ENCODE results near the gene NUAK1.

NUAK1 gene

GRCh38 chr12:106130474-106131113, 8.2 kb downstream of the NUAK1 start:
- H3K36me3 Mint-ChIP-seq (ENCODE audit: low read depth) = no peaks in the 10 kb centered on the region
- H3K4me1 Mint-ChIP-seq (ENCODE audit: low read depth) = no peaks in the 10 kb centered on the region
- H3K27ac Mint-ChIP-seq = no peak overlapping the region
- peaks cover 36% of the 10 kb centered on the region for H3K27me3 Mint-ChIP-seq (ENCODE audit: low read depth)
- H3K4me3 Mint-ChIP-seq = no peak overlapping the region
- no peaks in the 10 kb centered on the region for H3K9me3 Mint-ChIP-seq
- DNase-seq (ENCODE audit: low spot score) = no peak

- DNase-seq (ENCODE audit: low spot score) = no peak
- H3K36me3 Mint-ChIP-seq (ENCODE audit: low read depth) = no peaks in the 10 kb centered on the region
- no peak overlapping the region for H3K27ac Mint-ChIP-seq
- H3K4me3 Mint-ChIP-seq = no peak overlapping the region
- H3K4me1 Mint-ChIP-seq (ENCODE audit: low read depth) = no peaks in the 10 kb centered on the region
- peaks cover 21% of the 10 kb centered on the region for H3K27me3 Mint-ChIP-seq (ENCODE audit: low read depth)
- no peaks in the 10 kb centered on the region for H3K9me3 Mint-ChIP-seq
Observed at GRCh38 chr12:106128585-106129328, 10.0 kb downstream of the NUAK1 start.

DNA sequence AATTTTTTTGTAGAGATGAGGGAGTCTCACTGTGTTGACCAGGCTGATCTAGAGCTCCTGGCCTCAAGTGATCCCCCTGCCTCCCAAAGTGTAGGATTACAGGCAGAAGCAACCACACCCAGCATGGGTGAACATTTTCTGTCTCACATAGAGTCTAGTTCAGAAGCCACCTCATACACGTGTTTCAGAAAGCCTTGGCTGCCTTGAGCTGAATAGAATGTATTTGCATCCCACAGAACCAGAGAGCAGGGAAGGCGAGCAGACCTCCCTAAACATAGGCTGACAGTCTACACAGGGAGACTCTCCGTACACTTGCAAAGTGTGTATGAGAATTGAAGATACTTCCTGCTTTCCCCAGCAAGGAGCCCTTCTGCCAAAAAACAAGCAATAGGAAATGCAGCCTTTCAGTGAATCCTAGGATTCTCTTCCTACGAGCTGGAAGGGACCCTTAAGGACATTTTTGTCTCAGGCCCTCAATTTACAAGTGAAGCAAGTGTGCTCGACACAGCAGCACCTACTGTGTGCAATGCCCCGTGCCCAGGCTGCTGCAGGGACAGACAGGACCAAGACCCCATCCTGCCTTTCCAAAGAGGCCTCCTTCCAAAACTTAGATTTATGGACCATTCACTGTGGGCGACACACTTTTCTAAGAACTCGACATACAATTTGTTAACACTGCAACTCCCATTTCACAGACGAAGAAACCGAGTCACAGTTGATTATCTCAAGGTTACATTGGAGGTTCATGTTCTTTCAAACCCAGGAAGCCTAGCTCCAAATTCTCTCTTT, 11.2 kb downstream of the NUAK1 start:
- no peak for DNase-seq (ENCODE audit: low spot score)
- Mint-ChIP-seq H3K9me3 (no peaks in the 10 kb centered on the region), H3K4me1 (ENCODE audit: low read depth) (no peaks in the 10 kb centered on the region), H3K27me3 (ENCODE audit: low read depth) (peaks cover 18% of the 10 kb centered on the region), H3K27ac (no peak overlapping the region), H3K36me3 (ENCODE audit: low read depth) (no peaks in the 10 kb centered on the region), H3K4me3 (no peak overlapping the region)

GRCh38 chr12:106126441-106127337, 12.1 kb downstream of the NUAK1 start:
- Mint-ChIP-seq H3K27me3 (ENCODE audit: low read depth) (peaks cover 14% of the 10 kb centered on the region), H3K4me1 (ENCODE audit: low read depth) (no peaks in the 10 kb centered on the region), H3K27ac (no peak overlapping the region), H3K36me3 (ENCODE audit: low read depth) (no peaks in the 10 kb centered on the region), H3K4me3 (no peak overlapping the region), H3K9me3 (no peaks in the 10 kb centered on the region)
- no peak for DNase-seq (ENCODE audit: low spot score)

DNA sequence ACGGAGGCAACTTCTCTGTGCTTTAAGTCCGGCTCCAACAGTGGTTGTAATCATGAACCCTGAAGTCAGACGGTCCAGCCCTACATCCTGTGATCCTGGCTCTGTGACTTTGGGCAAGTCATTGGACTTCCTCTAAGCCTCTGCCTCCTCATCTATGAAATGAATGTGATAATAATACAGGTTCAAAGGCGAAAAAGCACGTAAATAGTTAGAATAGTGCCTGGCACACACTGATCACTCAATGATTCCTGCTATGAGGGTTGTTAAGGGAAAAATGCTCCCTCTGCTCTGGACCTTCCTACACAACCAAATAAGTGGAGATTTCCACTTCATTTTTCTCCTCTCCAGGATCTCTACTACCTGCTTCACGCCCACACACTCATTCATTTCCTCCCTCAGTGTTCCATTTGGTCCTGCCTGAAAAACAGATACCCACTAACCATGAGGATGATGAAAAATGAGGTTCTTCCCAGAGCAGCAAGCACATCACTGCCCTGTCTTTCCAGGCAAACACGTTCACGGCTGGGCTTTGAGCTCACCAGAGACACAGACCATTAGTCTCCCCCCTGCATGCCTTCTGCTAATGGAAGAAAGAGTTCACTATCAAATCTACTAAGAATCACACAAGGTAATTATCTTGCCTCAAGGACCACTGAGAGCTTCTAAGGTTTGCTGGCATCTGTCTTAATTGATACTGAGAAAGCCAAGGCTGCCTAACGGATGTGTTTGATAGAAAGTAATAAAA, 13.2 kb downstream of the NUAK1 start:
- H3K27ac Mint-ChIP-seq = no peak overlapping the region
- H3K4me3 Mint-ChIP-seq = no peak overlapping the region
- H3K27me3 Mint-ChIP-seq (ENCODE audit: low read depth) = peaks cover 14% of the 10 kb centered on the region
- H3K9me3 Mint-ChIP-seq = no peaks in the 10 kb centered on the region
- no peaks in the 10 kb centered on the region for H3K4me1 Mint-ChIP-seq (ENCODE audit: low read depth)
- H3K36me3 Mint-ChIP-seq (ENCODE audit: low read depth) = no peaks in the 10 kb centered on the region
- no peak for DNase-seq (ENCODE audit: low spot score)

- H3K9me3 Mint-ChIP-seq = no peaks in the 10 kb centered on the region
- no peaks in the 10 kb centered on the region for H3K36me3 Mint-ChIP-seq (ENCODE audit: low read depth)
- no peaks in the 10 kb centered on the region for H3K4me1 Mint-ChIP-seq (ENCODE audit: low read depth)
- no peak overlapping the region for H3K27ac Mint-ChIP-seq
- no peak for DNase-seq (ENCODE audit: low spot score)
- peaks cover 8% of the 10 kb centered on the region for H3K27me3 Mint-ChIP-seq (ENCODE audit: low read depth)
- H3K4me3 Mint-ChIP-seq = no peak overlapping the region
Observed at GRCh38 chr12:106123551-106124081, 15.1 kb downstream of the NUAK1 start.

DNA sequence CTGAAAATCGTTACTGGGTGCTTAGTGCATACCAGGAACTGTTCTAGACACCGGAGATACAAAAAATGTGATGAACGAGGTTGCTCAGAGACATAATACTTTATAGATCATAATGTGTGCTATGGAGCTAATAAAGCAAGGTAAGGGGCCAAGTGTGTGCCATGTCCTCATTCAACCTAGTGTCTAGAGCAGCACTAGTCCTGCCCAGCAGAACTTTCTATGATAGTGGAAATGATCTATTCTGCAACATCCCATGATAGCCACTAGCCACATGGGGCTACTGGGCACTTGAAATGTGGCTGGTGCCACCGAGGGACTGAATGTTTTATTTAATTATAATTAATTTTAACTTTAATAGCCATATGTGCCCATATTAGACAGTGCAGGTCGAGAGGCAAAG, 15.6 kb downstream of the NUAK1 start:
- Mint-ChIP-seq H3K9me3 (no peaks in the 10 kb centered on the region), H3K27ac (no peak overlapping the region), H3K4me1 (ENCODE audit: low read depth) (no peaks in the 10 kb centered on the region)

GRCh38 chr12:106122004-106122403, 16.8 kb downstream of the NUAK1 start:
- Mint-ChIP-seq H3K9me3 (no peaks in the 10 kb centered on the region), H3K4me3 (no peak overlapping the region)

More for the DNA sequence above, 15.6 kb downstream of the NUAK1 start:
- DNase-seq (ENCODE audit: low spot score) = no peak
- peaks cover 5% of the 10 kb centered on the region for H3K27me3 Mint-ChIP-seq (ENCODE audit: low read depth)
- no peak overlapping the region for H3K4me3 Mint-ChIP-seq
- H3K36me3 Mint-ChIP-seq (ENCODE audit: low read depth) = no peaks in the 10 kb centered on the region

DNA sequence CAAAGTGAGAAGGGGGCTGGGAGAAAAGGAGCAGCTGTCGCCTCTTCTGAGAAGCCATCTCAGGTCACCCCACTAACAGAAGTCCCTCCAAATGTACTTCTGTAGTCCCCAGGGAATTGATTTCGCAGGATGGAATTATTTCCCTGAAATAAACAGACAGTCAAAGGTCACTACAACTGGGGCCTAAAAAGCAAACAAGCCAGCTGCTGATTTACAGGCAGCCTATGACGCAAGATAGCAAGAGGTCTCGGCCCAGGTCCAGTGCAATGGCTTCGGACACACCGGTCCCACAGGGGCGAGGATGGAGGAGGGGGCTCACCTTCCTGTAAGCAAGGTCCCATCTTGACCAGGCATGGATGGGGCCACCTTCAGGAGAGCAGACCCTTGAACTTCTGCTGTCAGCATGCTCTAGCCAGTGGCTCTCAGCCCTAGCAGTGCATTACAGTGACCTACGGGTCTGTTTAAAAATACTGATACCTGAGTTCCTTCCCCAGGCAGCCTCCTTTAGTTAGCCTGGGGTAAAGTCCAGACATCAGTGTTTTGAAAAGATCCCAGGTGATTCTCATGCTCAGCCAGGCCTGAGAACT, 18.1 kb downstream of the NUAK1 start:
- H3K4me1 Mint-ChIP-seq (ENCODE audit: low read depth) = no peaks in the 10 kb centered on the region
- DNase-seq (ENCODE audit: low spot score) = no peak
- H3K36me3 Mint-ChIP-seq (ENCODE audit: low read depth) = no peaks in the 10 kb centered on the region
- no peak overlapping the region for H3K27ac Mint-ChIP-seq
- no peak overlapping the region for H3K4me3 Mint-ChIP-seq
- no peaks in the 10 kb centered on the region for H3K9me3 Mint-ChIP-seq
- H3K27me3 Mint-ChIP-seq (ENCODE audit: low read depth) = peaks cover 6% of the 10 kb centered on the region

More at GRCh38 chr12:106122004-106122403, 16.8 kb downstream of the NUAK1 start:
- H3K27me3 Mint-ChIP-seq (ENCODE audit: low read depth) = peaks cover 3% of the 10 kb centered on the region
- H3K4me1 Mint-ChIP-seq (ENCODE audit: low read depth) = no peaks in the 10 kb centered on the region
- no peaks in the 10 kb centered on the region for H3K36me3 Mint-ChIP-seq (ENCODE audit: low read depth)
- no peak overlapping the region for H3K27ac Mint-ChIP-seq
- no peak for DNase-seq (ENCODE audit: low spot score)

DNA sequence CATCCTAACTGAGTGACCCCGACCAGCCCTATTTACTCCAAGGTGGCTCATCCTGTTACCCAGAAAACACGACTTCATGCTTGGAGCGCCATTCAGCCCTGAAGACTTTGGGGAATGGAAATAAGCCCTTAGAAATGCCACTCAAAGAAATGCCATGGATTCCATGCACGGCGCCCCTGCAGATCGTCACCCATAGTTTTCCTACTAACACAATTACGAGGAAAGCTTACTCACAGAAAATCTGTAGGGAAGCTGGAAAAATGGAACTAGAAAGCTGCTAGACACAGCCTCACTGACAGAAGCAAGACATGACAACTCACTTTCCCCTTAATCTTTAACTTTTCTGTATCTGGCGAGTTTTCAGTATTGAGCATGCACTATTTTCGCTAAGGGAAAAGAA, 19.5 kb downstream of the NUAK1 start:
- no peak overlapping the region for H3K27ac Mint-ChIP-seq
- H3K4me1 Mint-ChIP-seq (ENCODE audit: low read depth) = no peaks in the 10 kb centered on the region
- H3K9me3 Mint-ChIP-seq = no peaks in the 10 kb centered on the region
- peaks cover 6% of the 10 kb centered on the region for H3K27me3 Mint-ChIP-seq (ENCODE audit: low read depth)
- DNase-seq (ENCODE audit: low spot score) = no peak
- H3K36me3 Mint-ChIP-seq (ENCODE audit: low read depth) = no peaks in the 10 kb centered on the region
- H3K4me3 Mint-ChIP-seq = no peak overlapping the region

GRCh38 chr12:106118381-106119130, 20.2 kb downstream of the NUAK1 start:
- Mint-ChIP-seq H3K9me3 (no peaks in the 10 kb centered on the region), H3K4me1 (ENCODE audit: low read depth) (no peaks in the 10 kb centered on the region), H3K27me3 (ENCODE audit: low read depth) (peaks cover 6% of the 10 kb centered on the region), H3K27ac (no peak overlapping the region), H3K4me3 (no peak overlapping the region), H3K36me3 (ENCODE audit: low read depth) (no peaks in the 10 kb centered on the region)
- DNase-seq (ENCODE audit: low spot score) = no peak

- Mint-ChIP-seq H3K9me3 (no peaks in the 10 kb centered on the region), H3K27ac (no peak overlapping the region), H3K27me3 (ENCODE audit: low read depth) (peaks cover 6% of the 10 kb centered on the region), H3K36me3 (ENCODE audit: low read depth) (no peaks in the 10 kb centered on the region), H3K4me1 (ENCODE audit: low read depth) (no peaks in the 10 kb centered on the region), H3K4me3 (no peak overlapping the region)
- DNase-seq (ENCODE audit: low spot score) = no peak
Observed at GRCh38 chr12:106115440-106115839, 23.3 kb downstream of the NUAK1 start.

All from T-helper 2 cell treated with Interferon-gamma antibody and Interleukin-4, amounts not matched to agents 5 μg/mL and 100 μg/mL, for 36 hours (primary cell).